AG08396 (cell line): Measurements from ENCODE around the gene ACTR1B.
A peak's percentile ranks its signal among the peaks of the same experiment; 100 is the strongest.
"Not testable (repeated sequence)": the region's sequence is repeated elsewhere in the genome, so short reads cannot be mapped to it uniquely, and the experiment has no call there.

Experiments
- DNase-seq: peaks from one replicate; pipeline ENCODE4 v3.0.0; 2012; ENCODE audit warnings: low spot score, mixed read lengths

The ACTR1B gene

GRCh38 chr2:97663962-97664635 lies at the start of gene ACTR1B:
TSS of gene ACTR1B (minus strand) at chr2:97664044. CDS start at chr2:97663890, 154 bp downstream.
- peak; percentile 96 for DNase-seq

- no peak for DNase-seq
Observed at GRCh38 chr2:97712693-97713295, 49.0 kb upstream of the ACTR1B start.

GRCh38 chr2:97712175-97712574 lies 48.3 kb upstream of the ACTR1B start:
- not testable (repeated sequence) for DNase-seq

GRCh38 chr2:97711394-97711711 lies 47.5 kb upstream of the ACTR1B start:
- DNase-seq: no peak

DNA sequence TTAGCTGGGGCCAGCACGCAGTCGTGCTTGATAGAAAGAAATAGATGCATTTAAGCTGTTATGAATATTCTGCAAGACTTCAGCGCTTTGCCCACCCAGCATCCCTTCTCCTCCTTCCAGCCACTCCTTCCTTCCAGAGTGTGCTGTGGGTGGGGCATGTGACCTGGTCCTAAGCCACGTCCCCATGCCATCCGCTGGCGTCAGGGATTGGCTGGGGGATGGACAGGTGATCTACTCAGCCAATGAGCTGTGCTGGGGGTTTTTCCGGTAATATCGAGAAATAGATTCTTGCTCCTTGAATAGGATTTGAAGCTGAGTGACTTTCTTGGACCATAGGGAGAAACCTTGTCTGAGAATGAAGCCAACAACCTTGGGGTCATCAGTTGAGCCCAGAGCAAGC lies 44.8 kb upstream of the ACTR1B start:
- DNase-seq: no peak

GRCh38 chr2:97708048-97708380 lies 44.2 kb upstream of the ACTR1B start:
- DNase-seq: no peak

- DNase-seq: no peak
Observed at GRCh38 chr2:97707362-97708047, 43.7 kb upstream of the ACTR1B start.

DNA sequence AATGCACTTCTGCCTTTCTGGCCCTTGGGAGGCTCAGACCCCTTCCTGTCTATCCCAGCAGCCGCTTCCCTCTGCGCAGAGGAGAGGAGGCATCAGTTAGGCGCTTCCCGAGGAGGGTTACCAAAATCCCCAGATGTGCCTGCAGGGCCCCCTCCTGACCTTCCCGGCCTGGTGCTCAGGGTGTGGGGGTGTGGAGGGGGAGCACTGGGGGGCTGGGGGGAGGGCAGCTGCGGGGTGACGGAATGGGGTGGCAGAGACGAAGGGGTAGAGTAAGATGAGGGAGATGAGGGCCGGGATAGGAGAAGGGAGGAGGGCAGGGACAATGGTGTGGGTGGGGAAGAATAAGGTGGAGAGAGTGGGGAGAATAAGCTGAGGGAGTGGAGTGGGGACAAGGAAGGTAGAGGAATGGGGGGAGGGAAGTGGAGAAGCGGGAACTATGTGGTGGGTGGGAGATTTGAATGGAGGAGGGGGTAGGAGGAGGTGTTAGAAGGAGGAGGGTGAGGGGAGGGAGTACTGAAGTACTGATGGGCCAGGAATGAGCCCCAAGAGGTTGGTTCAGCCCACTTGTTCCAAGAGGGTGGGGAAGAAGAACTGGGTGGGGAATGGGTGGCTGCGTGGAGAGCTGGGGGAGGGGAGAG lies 43.0 kb upstream of the ACTR1B start:
- DNase-seq: no peak

- DNase-seq: no peak
Observed at GRCh38 chr2:97706112-97706511, 42.3 kb upstream of the ACTR1B start.

DNA sequence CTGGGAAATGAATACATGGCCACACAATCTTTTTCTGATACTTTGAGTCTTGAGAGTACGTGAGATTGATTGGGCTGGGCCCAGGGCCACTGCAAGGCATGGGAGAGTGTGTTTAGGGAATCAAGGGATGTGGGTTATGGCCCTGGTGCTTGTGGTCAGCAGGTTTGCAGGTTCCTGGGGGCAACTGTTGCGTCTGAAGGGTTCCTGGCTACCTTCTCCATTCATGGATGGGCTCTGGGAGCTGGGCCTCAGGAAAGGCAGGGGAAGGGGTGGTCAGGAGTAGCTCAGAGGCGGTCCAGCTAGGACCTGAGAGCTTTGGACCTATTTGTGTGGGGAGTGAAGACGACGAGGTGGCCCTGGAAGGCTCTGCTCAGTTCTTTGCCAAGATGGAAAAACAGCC lies 41.1 kb upstream of the ACTR1B start:
- no peak for DNase-seq

GRCh38 chr2:97703741-97704140 lies 39.9 kb upstream of the ACTR1B start:
- DNase-seq: no peak

DNA sequence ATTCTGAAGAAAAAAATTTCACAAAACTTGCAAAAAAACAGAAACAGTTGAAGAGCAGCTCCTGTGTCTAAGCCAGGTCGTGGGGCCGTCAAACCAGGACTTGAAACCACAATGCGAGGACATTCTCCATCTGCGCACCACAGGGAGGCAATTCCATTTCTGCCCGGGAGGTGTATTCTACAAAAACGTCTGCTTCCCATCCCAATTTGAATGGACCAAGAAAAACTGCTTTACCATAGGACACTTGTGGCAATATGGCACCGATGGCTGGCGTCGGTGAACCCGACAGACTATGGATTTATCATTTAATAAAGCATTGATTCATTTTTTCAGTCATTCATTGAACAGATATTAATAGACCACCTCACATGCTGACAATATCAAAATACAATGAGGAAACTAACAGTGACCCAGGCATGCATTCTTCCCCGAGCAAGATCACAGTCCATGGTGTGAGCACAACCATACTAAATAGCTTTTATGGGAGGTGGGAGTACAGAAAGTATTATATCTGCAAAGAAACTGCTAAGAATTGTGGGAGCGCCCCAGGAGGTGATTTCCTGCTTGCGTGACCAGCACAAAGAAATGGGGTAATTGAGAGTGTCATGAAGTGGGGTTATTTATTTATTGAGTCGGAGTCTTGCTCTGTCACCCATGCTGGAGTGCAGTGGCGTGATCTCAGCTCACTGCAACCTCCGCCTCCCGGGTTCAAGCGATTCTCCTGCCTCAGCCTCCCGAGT lies 39.1 kb upstream of the ACTR1B start:
- DNase-seq: no peak

DNA sequence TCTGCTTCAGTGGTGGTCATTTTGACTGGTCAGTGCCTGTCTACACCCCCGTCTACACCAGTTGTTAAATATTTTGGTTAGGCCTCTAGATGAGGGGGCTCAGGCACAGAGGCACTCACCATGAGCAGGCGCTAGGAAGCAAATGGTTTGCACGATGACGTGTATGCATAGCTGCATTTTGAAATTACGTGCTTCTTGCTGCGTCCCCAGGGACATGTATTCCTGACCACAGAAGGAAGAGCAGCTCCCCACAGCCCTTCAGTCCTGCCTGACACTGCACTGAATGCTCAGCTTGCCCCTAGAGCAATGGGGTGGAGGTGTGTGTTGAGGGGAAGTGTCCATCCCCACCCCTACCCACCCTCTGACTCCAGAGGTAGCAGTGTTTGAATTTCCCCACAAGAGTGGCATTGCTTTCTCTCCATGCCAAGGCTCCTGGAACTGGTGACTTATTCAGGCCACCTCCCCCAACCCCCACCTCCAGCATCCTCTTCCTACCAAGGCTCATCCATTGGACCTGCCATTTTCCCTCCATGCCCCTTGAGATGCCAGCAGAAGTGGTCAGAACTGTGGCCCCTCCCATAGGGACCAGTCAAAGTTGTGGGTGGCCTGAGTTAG lies 38.1 kb upstream of the ACTR1B start:
- no peak for DNase-seq

GRCh38 chr2:97701186-97701585 lies 37.3 kb upstream of the ACTR1B start:
- DNase-seq: no peak

GRCh38 chr2:97699765-97700444 lies 36.1 kb upstream of the ACTR1B start:
- DNase-seq: peak; percentile 68

DNA sequence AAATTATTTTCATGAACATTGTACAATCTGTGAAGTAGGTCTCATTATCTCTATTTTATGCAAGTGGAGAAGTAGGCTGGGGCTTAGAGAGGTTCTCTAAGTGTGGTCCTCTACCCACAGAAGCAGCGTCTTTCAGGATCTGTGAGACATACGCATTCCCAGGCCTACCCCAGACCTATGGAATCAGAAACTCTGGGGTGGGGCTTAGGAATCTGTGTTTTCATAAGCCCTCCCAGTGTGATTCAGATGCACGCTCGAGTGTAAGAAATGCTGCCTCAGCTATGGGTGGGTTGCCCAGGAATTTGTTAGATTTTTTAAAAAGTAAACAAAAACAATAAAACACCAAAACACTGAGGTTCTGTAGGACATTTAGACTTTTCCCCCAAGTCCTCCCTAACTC lies 34.7 kb upstream of the ACTR1B start:
- no peak for DNase-seq

DNA sequence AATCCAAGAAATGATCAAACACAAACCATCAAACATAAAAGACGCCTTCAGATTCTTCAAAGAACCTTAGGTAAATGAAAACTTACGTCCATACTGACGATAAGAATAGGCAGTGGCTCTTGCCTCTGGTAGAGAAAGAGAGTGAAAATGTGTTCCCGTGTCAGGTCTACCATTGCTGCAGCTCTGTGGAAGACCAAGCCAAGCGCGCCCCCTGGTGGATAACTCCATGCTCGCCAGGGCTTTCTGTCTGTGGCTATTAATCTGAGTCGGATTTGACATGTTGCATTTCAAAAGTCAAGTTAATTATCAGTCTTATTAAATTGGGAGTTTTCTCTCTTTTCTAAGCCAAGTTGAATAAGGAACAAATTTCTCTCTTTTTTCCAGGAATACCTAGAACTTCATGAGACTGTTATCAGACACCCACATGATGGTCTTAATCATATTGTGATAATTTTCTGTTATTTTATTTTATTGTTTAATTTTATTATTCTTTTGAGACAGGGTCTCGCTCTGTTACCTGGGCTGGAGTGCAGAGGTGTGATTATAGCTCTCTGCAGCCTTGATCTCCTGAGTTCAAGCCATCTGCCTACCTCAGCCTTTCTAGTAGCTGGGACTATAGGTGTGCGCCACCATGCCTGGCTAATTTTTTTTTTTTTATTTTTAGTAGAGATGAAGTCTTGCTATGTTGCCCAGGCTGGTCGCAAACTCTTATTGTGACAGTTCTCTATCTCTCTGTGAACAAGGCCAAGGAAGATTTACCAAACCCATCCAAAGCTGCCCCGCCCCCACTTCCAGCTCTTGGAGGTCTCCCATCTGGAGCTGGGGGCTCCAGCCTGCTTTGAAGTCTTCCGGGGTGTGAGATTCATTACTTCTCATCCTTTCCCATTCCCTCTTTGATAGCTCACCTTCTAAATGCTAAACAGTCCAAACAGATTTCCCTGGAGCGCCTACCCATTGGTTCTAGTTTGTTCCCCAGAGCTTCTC lies 33.7 kb upstream of the ACTR1B start:
- peak; percentile 80 for DNase-seq

DNA sequence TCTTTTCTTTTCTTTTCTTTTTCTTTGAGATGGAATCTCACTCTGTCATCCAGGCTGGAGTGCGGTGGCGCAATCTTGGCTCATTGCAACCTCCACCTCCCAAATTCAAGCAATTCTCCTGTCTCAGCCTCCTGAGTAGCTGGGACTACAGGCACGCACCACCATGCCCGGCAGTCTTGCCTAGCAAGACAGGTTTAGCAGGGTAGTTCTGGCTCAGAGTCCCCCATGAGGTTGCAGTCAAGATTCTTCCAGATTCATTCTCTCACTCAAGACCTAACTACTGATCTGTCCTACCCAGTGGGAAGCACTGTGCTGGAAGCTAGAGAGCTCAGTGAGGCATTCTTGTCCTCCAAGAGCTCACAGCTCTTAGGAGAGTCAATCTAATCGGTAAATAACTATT lies 31.9 kb upstream of the ACTR1B start:
- no peak for DNase-seq

DNA sequence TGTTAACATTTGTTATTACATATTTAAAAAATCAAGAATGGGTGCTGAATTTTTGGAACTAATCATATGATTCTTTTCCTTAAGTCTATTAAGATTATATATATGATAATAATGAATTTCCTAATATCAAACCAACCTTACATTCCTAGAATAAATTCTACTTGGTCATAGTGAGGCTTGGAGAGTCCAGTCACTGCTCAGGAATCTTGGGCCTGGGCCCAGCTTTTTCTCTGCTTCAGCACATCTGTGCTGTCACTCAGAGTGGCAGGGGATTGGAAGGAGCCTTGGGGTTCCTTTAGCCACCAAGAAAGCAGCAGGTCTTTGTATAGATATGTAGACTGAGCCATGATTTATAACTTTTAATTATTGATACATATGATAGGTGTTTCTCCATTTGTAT lies 29.6 kb upstream of the ACTR1B start:
- no peak for DNase-seq

- DNase-seq: no peak
Observed at GRCh38 chr2:97691166-97691565, 27.3 kb upstream of the ACTR1B start.
